HepG2 (cell line): ENCODE results near the gene MATN1. TPM values are rescaled to one million over a fixed set of nuclear protein-coding genes. Genes with fewer than 3 reads are reported as not detected.

Source experiments
- ATAC-seq: fragments of 200-7000 bp; cut with Tn5 transposase; 3 replicates; pipeline ENCODE4 v1.9.1; 2020; ENCODE audit warnings: mild to moderate bottlenecking, moderate library complexity
- BruUV-seq: library from RNA; stranded (reverse); fragments of 400-500 nt; replicated peaks from 2 replicates; lab custom pipeline; 2021; lab: Mats Ljungman, UMichigan
- CTCF ChIA-PET: fragments of 300-600 bp; formaldehyde crosslinking; extraction: SDS; loops from one replicate; lab custom pipeline; 2021; ENCODE audit warnings: low total read pairs, inconsistent platforms, low intra/inter-chr PET ratio; lab: Yijun Ruan, JAX
- POLR2A ChIA-PET: fragments of 350-600 bp; sonication (Branson Sonifier 250); formaldehyde crosslinking; loops from one replicate; lab custom pipeline; 2020; ENCODE audit warnings: antibody characterized with exemption, inconsistent platforms; lab: Yijun Ruan, JAX
- DNase-seq: peaks from one replicate; pipeline ENCODE4 v3.0.0-alpha.2; 2015; ENCODE audit warnings: low spot score
- FAIRE-seq: peaks from 3 replicates; lab custom pipeline; 2011; peaks lifted over from hg19 to GRCh38; lab: Jason Lieb, UNC
- H2AFZ ChIP-seq: one replicate; pipeline ENCODE4 v1.6.1; 2011; ENCODE audit warnings: low read length, inconsistent platforms
- H3K27ac ChIP-seq: fragments of 300-600 bp; 3 replicates; pipeline ENCODE4 v1.8.0; 2011; ENCODE audit warnings: mixed run types, mild to moderate bottlenecking, mixed read lengths, low read length, inconsistent platforms; ENCODE audit not compliant: insufficient read depth; ENCODE audit errors: extremely low read length
- H3K27me3 ChIP-seq, 2 experiments: fragments of 200-600 bp in 1 of 2; 2 replicates in 1 of 2; 3 replicates in 1 of 2; pipeline versions ENCODE4 v1.6.0 to v1.8.0; 2011; ENCODE audit warnings: low read length in 2 of 2, mild to moderate bottlenecking in 2 of 2, moderate library complexity in 2 of 2, inconsistent platforms in 1 of 2; ENCODE audit not compliant: insufficient read depth in 2 of 2, control insufficient read depth in 1 of 2
- H3K36me3 ChIP-seq, 2 experiments: fragments of 200-600 bp in 1 of 2; replicated peaks in 1 of 2; 2 replicates in 1 of 2; 3 replicates in 1 of 2; pipeline versions ENCODE4 v1.5.1 to v1.8.0; 2011; ENCODE audit warnings: low read length in 2 of 2, inconsistent platforms in 1 of 2; ENCODE audit not compliant: insufficient read depth in 2 of 2, control insufficient read depth in 1 of 2
- H3K4me1 ChIP-seq: 2 replicates; pipeline ENCODE4 v1.5.1; 2012; ENCODE audit warnings: low read length, inconsistent platforms; ENCODE audit not compliant: insufficient read depth
- H3K4me2 ChIP-seq: 2 replicates; pipeline ENCODE4 v1.6.0; 2011; ENCODE audit warnings: low read depth, low read length, inconsistent platforms
- H3K4me3 ChIP-seq, 3 experiments: fragments of 200-600 bp in 1 of 3; sonication (generic), shearing (Covaris generic) in 1 of 3; replicated peaks in 1 of 3; 2 replicates each; pipeline ENCODE4 v1.5.1; 2011 to 2016; ENCODE audit warnings: low read length in 3 of 3, inconsistent platforms in 2 of 3, low read depth in 2 of 3, mild to moderate bottlenecking in 2 of 3, control low read depth in 1 of 3, mixed read lengths in 1 of 3; ENCODE audit not compliant: insufficient read depth in 1 of 3
- H3K79me2 ChIP-seq: one replicate; pipeline ENCODE4 v1.6.1; 2011; ENCODE audit warnings: low read length, inconsistent platforms; ENCODE audit not compliant: insufficient read depth
- H3K9ac ChIP-seq: 2 replicates; pipeline ENCODE4 v1.6.0; 2011; ENCODE audit warnings: mild to moderate bottlenecking, low read depth, low read length, inconsistent platforms; ENCODE audit not compliant: insufficient read depth
- H3K9me3 ChIP-seq: 2 replicates; pipeline ENCODE4 v1.5.1; 2012; ENCODE audit warnings: mild to moderate bottlenecking, low read length
- H4K20me1 ChIP-seq: 2 replicates; pipeline ENCODE4 v1.6.0; 2011; ENCODE audit warnings: inconsistent platforms, mild to moderate bottlenecking, low read length, moderate library complexity; ENCODE audit not compliant: insufficient read depth
- ATF5 ChIP-seq: sonication (generic); formaldehyde crosslinking; IDR thresholded peaks from 2 replicates; pipeline ENCODE4 v1.4.0; 2020; ENCODE audit warnings: mild to moderate bottlenecking, low read depth, missing genetic modification reagents
- CSRNP2 ChIP-seq: sonication (generic); formaldehyde crosslinking; conservative IDR thresholded peaks from 2 replicates; pipeline ENCODE4 v1.8.0; 2022; ENCODE audit warnings: low read depth, missing genetic modification reagents
- GLI4 ChIP-seq: sonication (generic); formaldehyde crosslinking; IDR thresholded peaks from 2 replicates; pipeline ENCODE4 v1.5.1; 2020; ENCODE audit warnings: missing genetic modification reagents, mild to moderate bottlenecking, moderate library complexity, borderline replicate concordance
- KDM6A ChIP-seq: IDR thresholded peaks from 2 replicates; pipeline ENCODE4 v1.6.1; 2016; ENCODE audit warnings: low read depth
- MTA1 ChIP-seq: sonication (generic); formaldehyde crosslinking; IDR thresholded peaks from 2 replicates; pipeline ENCODE4 v1.4.0; 2020; ENCODE audit warnings: missing genetic modification reagents, mild to moderate bottlenecking, borderline replicate concordance
- SAFB2 ChIP-seq: sonication (generic); formaldehyde crosslinking; IDR thresholded peaks from 2 replicates; pipeline ENCODE4 v1.5.1; 2020; ENCODE audit warnings: missing genetic modification reagents, low read depth, mild to moderate bottlenecking, borderline replicate concordance
- TCF7L2 ChIP-seq: IDR thresholded peaks from 2 replicates; pipeline ENCODE4 v1.6.1; 2011; ENCODE audit warnings: mild to moderate bottlenecking, low read depth, low read length, moderate library complexity
- ZBTB49 ChIP-seq: sonication (generic); formaldehyde crosslinking; IDR thresholded peaks from 2 replicates; pipeline ENCODE4 v1.4.0; 2020; ENCODE audit warnings: missing genetic modification reagents, borderline replicate concordance
- ZNF333 ChIP-seq: sonication (generic); formaldehyde crosslinking; IDR thresholded peaks from 2 replicates; pipeline ENCODE4 v1.4.0; 2020; ENCODE audit warnings: mild to moderate bottlenecking, missing genetic modification reagents, borderline replicate concordance
- ZNF383 ChIP-seq: sonication (generic); formaldehyde crosslinking; IDR thresholded peaks from 2 replicates; pipeline ENCODE4 v1.4.0; 2020; ENCODE audit warnings: missing genetic modification reagents, mild to moderate bottlenecking, borderline replicate concordance
- ZNF430 ChIP-seq: sonication (generic); formaldehyde crosslinking; IDR thresholded peaks from 2 replicates; pipeline ENCODE4 v1.9.0; 2021; ENCODE audit warnings: mild to moderate bottlenecking, missing genetic modification reagents
- ZNF713 ChIP-seq: sonication (generic); formaldehyde crosslinking; IDR thresholded peaks from 2 replicates; pipeline ENCODE4 v1.4.0; 2020; ENCODE audit warnings: mild to moderate bottlenecking, missing genetic modification reagents
- WGBS: methylation state at CpG from one replicate; pipeline ENCODE4 v1.1.6; 2017; ENCODE audit warnings: low lambda C conversion rate; 5-methylcytosine and 5-hydroxymethylcytosine counted together
- in situ Hi-C: cut with HindIII; loops from 2 replicates; pipeline ENCODE4 v1.10.0; 2017; ENCODE audit warnings: low pct_unique_long_range_greater_than_20kb; ENCODE audit not compliant: extremely low pct_ligation_motif_present
- intact Hi-C: fragments of 100-400 bp; cut with micrococcal nuclease; formaldehyde crosslinking; loops from one replicate; pipeline ENCODE4 v1.10.0; 2022; ENCODE audit not compliant: unreplicated experiment
- polyA plus RNA-seq, 8 experiments: library from polyadenylated mRNA; depleted of rRNA in 3 of 8; stranded (reverse) in 7 of 8; unstranded in 1 of 8; fragments of >200 nt; fragmentation: Illumina TruSeq in 4 of 8; extraction: Trizol in 4 of 8; gene quantifications; 2 replicates each; pipeline versions ENCODE4 v1.2.1 to v1.2.3, GENCODE V29; 2011 to 2016; ENCODE audit warnings: low read depth in 4 of 8, missing spikeins in 1 of 8, mixed read lengths in 1 of 8; ENCODE audit not compliant: insufficient read depth in 1 of 8
- total RNA-seq, 5 experiments: library from RNA; depleted of rRNA; stranded (reverse); fragments of >200 nt; fragmentation: Illumina TruSeq; extraction: Trizol; gene quantifications; 2 replicates each; pipeline ENCODE4 v1.2.3, GENCODE V29; 2016; ENCODE audit warnings: low read depth in 1 of 5
- TF ChIP-seq, protein P1 (sequence below): sonication (generic); formaldehyde crosslinking; IDR thresholded peaks from 2 replicates; pipeline ENCODE4 v1.4.0; 2020; ENCODE audit warnings: missing genetic modification reagents, mild to moderate bottlenecking, borderline replicate concordance
- TF ChIP-seq, protein P2 (sequence below): sonication (generic); formaldehyde crosslinking; IDR thresholded peaks from 2 replicates; pipeline ENCODE4 v1.4.0; 2020; ENCODE audit warnings: missing genetic modification reagents, borderline replicate concordance

The MATN1 gene
- total and polyA plus RNA-seq, 2 of the 13 experiments (the other 11 are each of a cell fraction or from before 2014, with no cell fraction given): 0.04 to 0.05 TPM

- H3K27me3 ChIP-seq: peaks cover 0 to 11% of the 10 kb centered on the region in 2 experiments; a peak in 2 of 5 replicates
- no peaks in the 10 kb centered on the region for H3K36me3 ChIP-seq
- in situ Hi-C loops: no loop called here
- intact Hi-C loops: no loop called here
- H2AFZ ChIP-seq: no peak overlapping the region
- no peaks in the 10 kb centered on the region for H3K79me2 ChIP-seq
- DNase-seq (no peak), FAIRE-seq (no peak), ATAC-seq (no peak)
- peaks cover 20% of the 10 kb centered on the region for H3K4me1 ChIP-seq
- no peak overlapping the region for H3K27ac ChIP-seq
- no peak overlapping the region for H3K4me2 ChIP-seq
- H4K20me1 ChIP-seq: no peaks in the 10 kb centered on the region
- H3K9ac ChIP-seq: no peak overlapping the region
- 36% methylated on average over 6 of the region's 6 CpGs for WGBS
- H3K4me3 ChIP-seq: no peak overlapping the region
- POLR2A ChIA-PET: no interaction called here
- no TSS peak for BruUV-seq
- H3K9me3 ChIP-seq: no peaks in the 10 kb centered on the region
- CTCF ChIA-PET: no interaction called here
- TF ChIP-seq KDM6A (CRISPR knock-in tag) (no peak), GLI4 (CRISPR knock-in tag) (no peak), CSRNP2 (CRISPR knock-in tag) (no peak), ZNF333 (no peak), SAFB2 (CRISPR knock-in tag) (no peak), ZNF713 (CRISPR knock-in tag) (no peak), ZBTB49 (no peak), ZNF383 (no peak), TCF7L2 (no peak), ZNF430 (no peak), ATF5 (no peak), MTA1 (no peak)
- TF ChIP-seq, protein P1, sequence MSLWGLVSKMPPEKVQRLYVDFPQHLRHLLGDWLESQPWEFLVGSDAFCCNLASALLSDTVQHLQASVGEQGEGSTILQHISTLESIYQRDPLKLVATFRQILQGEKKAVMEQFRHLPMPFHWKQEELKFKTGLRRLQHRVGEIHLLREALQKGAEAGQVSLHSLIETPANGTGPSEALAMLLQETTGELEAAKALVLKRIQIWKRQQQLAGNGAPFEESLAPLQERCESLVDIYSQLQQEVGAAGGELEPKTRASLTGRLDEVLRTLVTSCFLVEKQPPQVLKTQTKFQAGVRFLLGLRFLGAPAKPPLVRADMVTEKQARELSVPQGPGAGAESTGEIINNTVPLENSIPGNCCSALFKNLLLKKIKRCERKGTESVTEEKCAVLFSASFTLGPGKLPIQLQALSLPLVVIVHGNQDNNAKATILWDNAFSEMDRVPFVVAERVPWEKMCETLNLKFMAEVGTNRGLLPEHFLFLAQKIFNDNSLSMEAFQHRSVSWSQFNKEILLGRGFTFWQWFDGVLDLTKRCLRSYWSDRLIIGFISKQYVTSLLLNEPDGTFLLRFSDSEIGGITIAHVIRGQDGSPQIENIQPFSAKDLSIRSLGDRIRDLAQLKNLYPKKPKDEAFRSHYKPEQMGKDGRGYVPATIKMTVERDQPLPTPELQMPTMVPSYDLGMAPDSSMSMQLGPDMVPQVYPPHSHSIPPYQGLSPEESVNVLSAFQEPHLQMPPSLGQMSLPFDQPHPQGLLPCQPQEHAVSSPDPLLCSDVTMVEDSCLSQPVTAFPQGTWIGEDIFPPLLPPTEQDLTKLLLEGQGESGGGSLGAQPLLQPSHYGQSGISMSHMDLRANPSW (CRISPR knock-in tag): no peak
- TF ChIP-seq, protein P2, sequence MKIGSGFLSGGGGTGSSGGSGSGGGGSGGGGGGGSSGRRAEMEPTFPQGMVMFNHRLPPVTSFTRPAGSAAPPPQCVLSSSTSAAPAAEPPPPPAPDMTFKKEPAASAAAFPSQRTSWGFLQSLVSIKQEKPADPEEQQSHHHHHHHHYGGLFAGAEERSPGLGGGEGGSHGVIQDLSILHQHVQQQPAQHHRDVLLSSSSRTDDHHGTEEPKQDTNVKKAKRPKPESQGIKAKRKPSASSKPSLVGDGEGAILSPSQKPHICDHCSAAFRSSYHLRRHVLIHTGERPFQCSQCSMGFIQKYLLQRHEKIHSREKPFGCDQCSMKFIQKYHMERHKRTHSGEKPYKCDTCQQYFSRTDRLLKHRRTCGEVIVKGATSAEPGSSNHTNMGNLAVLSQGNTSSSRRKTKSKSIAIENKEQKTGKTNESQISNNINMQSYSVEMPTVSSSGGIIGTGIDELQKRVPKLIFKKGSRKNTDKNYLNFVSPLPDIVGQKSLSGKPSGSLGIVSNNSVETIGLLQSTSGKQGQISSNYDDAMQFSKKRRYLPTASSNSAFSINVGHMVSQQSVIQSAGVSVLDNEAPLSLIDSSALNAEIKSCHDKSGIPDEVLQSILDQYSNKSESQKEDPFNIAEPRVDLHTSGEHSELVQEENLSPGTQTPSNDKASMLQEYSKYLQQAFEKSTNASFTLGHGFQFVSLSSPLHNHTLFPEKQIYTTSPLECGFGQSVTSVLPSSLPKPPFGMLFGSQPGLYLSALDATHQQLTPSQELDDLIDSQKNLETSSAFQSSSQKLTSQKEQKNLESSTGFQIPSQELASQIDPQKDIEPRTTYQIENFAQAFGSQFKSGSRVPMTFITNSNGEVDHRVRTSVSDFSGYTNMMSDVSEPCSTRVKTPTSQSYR (CRISPR knock-in tag): no peak
These were observed 47.6 kb upstream of the MATN1 start for GRCh38 chr1:30771005-30771404.
